ENCODE measurements around the gene CDC7. TPM values are rescaled to one million over a fixed set of nuclear protein-coding genes. Genes with fewer than 3 reads are reported as not detected.

Gene CDC7
- total RNA-seq, 4 donors from 2014 or later = 2.0 to 6.8 (median 4.1) TPM

DNA sequence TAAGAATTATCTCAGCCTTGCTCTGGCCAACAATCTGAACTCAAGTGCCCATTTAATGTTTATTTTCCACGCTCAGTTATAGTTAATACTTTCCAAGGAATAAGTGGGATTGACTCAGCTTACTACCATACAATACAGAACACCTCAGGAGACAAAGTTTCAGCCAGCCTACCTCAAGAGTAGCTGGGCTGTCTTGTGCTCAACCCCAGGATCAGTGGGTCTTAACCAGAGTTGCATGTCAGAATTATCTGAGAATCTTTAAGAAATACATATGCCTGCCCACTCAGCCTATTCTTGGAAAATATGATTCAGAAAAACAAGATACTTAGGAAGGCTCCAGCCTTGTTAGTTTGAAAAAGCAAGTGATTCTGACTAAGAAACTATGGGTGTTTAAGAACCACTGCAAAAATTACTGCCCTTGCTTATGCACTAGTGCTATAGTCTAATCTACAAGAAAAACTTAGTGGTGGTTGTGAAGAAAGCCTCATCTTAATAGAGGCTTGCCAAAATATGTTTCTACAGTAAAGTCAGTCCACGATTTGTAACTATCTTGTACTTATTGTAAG is 20.4 kb downstream of the CDC7 start:
- DNase-seq = no peak
- TF ChIP-seq, protein P1, sequence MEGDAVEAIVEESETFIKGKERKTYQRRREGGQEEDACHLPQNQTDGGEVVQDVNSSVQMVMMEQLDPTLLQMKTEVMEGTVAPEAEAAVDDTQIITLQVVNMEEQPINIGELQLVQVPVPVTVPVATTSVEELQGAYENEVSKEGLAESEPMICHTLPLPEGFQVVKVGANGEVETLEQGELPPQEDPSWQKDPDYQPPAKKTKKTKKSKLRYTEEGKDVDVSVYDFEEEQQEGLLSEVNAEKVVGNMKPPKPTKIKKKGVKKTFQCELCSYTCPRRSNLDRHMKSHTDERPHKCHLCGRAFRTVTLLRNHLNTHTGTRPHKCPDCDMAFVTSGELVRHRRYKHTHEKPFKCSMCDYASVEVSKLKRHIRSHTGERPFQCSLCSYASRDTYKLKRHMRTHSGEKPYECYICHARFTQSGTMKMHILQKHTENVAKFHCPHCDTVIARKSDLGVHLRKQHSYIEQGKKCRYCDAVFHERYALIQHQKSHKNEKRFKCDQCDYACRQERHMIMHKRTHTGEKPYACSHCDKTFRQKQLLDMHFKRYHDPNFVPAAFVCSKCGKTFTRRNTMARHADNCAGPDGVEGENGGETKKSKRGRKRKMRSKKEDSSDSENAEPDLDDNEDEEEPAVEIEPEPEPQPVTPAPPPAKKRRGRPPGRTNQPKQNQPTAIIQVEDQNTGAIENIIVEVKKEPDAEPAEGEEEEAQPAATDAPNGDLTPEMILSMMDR (IDR thresholded peaks at IDR 0.05) = no peak
- TF ChIP-seq POLR2A (IDR thresholded peaks at IDR 0.05) = no peak
- Histone ChIP-seq H3K27me3 (no peaks in the 10 kb centered on the region), H3K9me3 (no peaks in the 10 kb centered on the region), H3K27ac (no peak overlapping the region), H3K4me1 (peaks cover 0 to 12% (median 0%) of the 10 kb centered on the region in 3 donors), H3K36me3 (no peaks in the 10 kb centered on the region), H3K4me3 (no peak overlapping the region)
- intact Hi-C loops (cut with DNase I) = no loop called here
- WGBS, 2 donors = 50 to 68% methylated on average over 2 of the region's 2 CpGs

DNA sequence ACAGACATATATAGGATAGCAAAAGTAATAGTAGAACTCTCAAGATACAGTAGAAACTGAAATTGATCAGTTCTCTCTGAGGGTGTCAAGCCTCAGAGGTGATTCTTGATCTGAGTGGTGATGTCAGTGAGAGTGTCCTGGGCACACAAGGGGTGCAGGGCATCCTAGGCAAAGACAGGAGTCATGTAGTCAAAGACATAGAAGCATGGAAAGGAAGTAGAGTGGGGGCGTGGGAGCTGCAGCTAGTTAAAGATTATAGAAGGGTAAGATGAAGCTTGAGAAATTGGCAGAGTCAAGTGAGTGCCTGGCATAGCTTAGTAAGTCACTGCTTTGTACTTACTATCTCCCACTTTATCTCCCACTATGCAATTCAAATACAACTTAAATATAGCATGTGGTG is 22.8 kb downstream of the CDC7 start:
- TF ChIP-seq, protein P1 (IDR thresholded peaks at IDR 0.05) = no peak
- TF ChIP-seq POLR2A (IDR thresholded peaks at IDR 0.05) = no peak
- peaks cover 0 to 23% (median 0%) of the 10 kb centered on the region in 3 donors for H3K4me1 ChIP-seq
- intact Hi-C loops (cut with DNase I) = no loop called here
- no peaks in the 10 kb centered on the region for H3K9me3 ChIP-seq
- no peaks in the 10 kb centered on the region for H3K27me3 ChIP-seq
- H3K4me3 ChIP-seq = no peak overlapping the region
- 78 to 82% methylated on average over 1 of the region's 1 CpG for WGBS, 2 donors
- no peaks in the 10 kb centered on the region for H3K36me3 ChIP-seq
- peak overlapping the region in 3 of 4 donors; percentile 7 to 19 (median 9) for H3K27ac ChIP-seq
- no peak for DNase-seq

DNA sequence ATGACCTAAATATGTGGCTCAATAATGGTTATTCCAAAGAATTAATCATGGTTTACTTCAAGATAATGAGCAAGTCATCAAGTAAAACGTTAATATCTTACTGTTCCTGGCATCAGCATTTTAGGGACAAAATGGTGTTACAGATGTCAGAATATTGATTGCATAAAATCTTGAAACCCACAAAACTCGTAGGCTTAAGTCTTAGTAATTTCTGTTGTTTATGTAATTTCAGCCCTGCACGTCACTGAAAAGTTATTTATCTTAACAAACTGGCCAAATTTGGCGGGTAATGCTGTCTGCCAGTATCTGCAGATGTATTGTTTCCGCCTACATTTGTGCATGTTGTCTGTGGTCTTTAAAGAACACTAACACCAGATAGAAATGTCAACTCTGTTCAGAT is 25.8 kb downstream of the CDC7 start:
- Histone ChIP-seq H3K9me3 (no peaks in the 10 kb centered on the region), H3K36me3 (no peaks in the 10 kb centered on the region), H3K4me1 (peaks cover 0 to 23% (median 0%) of the 10 kb centered on the region in 3 donors), H3K27me3 (no peaks in the 10 kb centered on the region), H3K4me3 (no peak overlapping the region), H3K27ac (peak overlapping the region in 3 of 4 donors; percentile 59 to 66 (median 63))
- no peak for DNase-seq
- intact Hi-C loops (cut with DNase I) = no loop called here
- TF ChIP-seq, protein P1 (IDR thresholded peaks at IDR 0.05) = no peak
- no peak for TF ChIP-seq POLR2A (IDR thresholded peaks at IDR 0.05)
- WGBS, 2 donors = 51 to 58% methylated on average over 5 of the region's 5 CpGs

DNA sequence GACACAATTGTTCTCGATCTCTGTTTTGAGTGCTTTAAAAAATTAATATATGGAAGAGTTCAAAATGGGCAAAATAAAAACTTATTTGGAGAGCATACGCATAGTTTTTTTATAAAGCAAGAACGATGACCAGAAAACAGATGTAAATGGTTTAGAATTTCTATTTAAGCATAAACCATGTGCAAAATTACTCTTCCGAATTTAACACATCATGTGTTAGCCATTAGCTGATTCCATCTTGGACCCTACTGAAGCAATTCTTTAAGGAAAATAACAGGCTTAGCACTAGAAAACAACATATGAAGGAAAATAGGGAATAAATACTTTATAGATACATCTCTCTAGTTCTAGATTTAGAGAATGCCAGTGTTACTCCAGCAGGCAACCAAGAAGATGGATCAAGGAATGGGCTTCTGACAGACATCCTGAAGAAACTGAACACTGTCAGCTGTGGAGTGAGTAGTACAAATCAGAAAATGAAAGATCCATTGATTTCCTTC is 26.7 kb downstream of the CDC7 start:
- no peak for TF ChIP-seq POLR2A (IDR thresholded peaks at IDR 0.05)
- TF ChIP-seq, protein P1 (IDR thresholded peaks at IDR 0.05) = no peak
- DNase-seq = no peak
- Histone ChIP-seq H3K4me1 (peaks cover 0 to 23% (median 0%) of the 10 kb centered on the region in 3 donors), H3K27ac (peak overlapping the region in 3 of 4 donors; percentile 63 to 78 (median 66)), H3K9me3 (no peaks in the 10 kb centered on the region), H3K4me3 (no peak overlapping the region), H3K36me3 (no peaks in the 10 kb centered on the region), H3K27me3 (no peaks in the 10 kb centered on the region)
- intact Hi-C loops (cut with DNase I) = no loop called here
- WGBS, 2 donors = 78 to 89% methylated on average over 4 of the region's 4 CpGs

DNA sequence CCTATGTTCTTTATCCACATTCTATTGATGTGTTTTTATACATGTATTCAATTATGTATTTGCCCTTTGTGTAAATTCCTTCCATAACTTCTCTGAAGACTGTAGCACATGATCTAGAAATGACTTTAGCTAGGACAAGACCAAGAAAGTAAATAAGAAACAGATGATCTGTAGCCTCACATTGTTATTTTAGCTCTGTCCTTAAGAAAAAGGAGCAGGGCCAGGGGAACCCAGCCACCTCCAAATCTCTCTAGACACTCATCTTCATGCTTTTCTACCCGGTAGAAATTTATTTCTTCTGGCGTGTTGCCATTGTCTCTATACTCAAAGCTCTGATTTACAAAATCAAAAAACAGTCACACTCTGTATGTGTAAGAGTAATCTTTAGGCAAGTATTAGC is 27.1 kb downstream of the CDC7 start:
- Histone ChIP-seq H3K4me1 (peaks cover 0 to 22% (median 0%) of the 10 kb centered on the region in 3 donors), H3K27me3 (no peaks in the 10 kb centered on the region), H3K27ac (peak overlapping the region in 3 of 4 donors; percentile 63 to 78 (median 66)), H3K9me3 (no peaks in the 10 kb centered on the region), H3K4me3 (no peak overlapping the region), H3K36me3 (no peaks in the 10 kb centered on the region)
- TF ChIP-seq, protein P1 (IDR thresholded peaks at IDR 0.05) = no peak
- TF ChIP-seq POLR2A (IDR thresholded peaks at IDR 0.05) = no peak
- intact Hi-C loops (cut with DNase I) = no loop called here
- 66 to 75% methylated on average over 2 of the region's 2 CpGs for WGBS, 2 donors
- DNase-seq = no peak
